ENCODE data around the gene SLC45A1.

DNA sequence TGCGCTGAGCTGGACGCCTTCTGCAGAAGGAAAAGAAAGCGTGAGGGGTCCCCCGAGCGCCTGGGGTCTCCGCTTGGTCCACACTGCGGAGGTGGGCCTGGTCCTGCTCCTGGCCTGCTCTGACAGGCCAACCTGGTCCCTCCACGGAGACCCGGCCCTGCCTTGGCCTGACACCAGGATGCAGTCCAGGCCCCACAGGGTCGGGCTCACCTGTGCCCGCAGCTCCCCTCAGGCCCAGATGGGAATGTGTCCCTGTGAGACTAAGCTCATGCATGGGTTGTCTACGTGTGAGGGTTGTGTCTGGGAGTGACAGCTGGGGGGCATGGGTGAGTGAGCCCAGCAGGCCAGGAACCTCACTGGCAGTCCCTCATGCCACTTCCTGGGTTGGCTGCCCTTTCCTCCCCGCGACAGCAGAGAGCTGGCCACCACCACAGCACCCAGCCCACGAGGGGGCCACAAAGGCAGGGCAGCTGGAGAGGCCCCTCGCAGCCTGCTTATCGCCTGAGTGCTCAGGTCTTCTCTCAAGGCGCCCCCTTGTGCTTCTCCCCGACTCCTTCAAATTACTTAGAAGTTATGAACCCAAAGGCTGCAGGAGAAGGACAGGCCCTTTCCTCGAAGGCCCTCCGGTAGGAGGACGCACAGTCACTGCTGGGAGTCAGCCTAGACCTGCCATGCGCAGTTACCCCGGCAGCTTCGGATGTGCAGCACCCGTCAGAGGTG, 41.1 kb downstream of the SLC45A1 start:
- TF ChIP-seq POLR2AphosphoS5 (IDR thresholded peaks at IDR 0.05) (no peak), POLR2A (IDR thresholded peaks at IDR 0.05) (no peak)
- TF ChIP-seq, protein P1, sequence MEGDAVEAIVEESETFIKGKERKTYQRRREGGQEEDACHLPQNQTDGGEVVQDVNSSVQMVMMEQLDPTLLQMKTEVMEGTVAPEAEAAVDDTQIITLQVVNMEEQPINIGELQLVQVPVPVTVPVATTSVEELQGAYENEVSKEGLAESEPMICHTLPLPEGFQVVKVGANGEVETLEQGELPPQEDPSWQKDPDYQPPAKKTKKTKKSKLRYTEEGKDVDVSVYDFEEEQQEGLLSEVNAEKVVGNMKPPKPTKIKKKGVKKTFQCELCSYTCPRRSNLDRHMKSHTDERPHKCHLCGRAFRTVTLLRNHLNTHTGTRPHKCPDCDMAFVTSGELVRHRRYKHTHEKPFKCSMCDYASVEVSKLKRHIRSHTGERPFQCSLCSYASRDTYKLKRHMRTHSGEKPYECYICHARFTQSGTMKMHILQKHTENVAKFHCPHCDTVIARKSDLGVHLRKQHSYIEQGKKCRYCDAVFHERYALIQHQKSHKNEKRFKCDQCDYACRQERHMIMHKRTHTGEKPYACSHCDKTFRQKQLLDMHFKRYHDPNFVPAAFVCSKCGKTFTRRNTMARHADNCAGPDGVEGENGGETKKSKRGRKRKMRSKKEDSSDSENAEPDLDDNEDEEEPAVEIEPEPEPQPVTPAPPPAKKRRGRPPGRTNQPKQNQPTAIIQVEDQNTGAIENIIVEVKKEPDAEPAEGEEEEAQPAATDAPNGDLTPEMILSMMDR (IDR thresholded peaks at IDR 0.05): no peak

Measured in suprapubic skin (tissue), 4 donors.